HG02885 (cell line): ENCODE measurements around the gene RASSF7.
"Not testable (repeated sequence)": the region's sequence is repeated elsewhere in the genome, so short reads cannot be mapped to it uniquely, and the experiment has no call there.

Experiments
- ATAC-seq: cut with Tn5 transposase; IDR thresholded peaks from one replicate; pipeline ENCODE4 v1.9.1; 2021; ENCODE audit warnings: mild to moderate bottlenecking; ENCODE audit not compliant: unreplicated experiment, poor library complexity

The RASSF7 gene

GRCh38 chr11:563066-563811 is 2.5 kb downstream of the RASSF7 start:
- ATAC-seq = no peak

DNA sequence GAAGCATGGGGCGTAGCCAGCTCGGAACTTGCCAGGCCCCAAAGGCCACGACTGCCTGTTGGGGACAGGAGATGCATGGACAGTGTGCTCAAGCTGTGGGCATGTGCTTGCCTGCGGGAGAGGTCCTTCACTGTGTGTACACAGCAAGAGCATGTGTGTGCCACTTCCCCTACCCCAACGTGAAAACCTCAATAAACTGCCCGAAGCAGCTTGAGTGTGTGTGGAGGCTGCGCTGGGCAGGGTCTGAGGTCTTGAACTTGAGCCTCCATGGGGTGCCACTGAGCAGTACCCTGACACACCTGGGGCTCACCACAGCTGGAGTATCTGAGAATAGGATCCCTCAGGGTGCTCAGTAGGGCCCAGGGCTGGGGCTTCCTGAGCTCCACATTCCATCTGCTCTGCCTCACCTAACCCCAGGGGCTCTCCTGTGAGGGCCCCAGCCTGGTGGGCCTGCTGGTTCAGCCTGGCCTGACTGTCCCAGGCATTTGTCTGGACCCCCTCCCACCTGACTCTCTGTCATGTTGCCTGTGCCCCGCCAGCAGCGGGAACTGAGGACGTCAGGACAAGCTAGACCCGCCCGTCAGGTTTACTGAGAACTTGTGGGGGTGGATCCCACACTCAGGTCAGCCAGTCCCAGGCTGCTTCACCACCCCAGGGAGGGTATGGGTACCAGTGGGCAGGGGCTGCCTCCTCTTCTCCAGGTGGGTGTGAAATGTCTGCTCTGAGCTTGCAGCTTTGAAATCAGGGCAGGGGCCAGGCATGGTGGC is 3.2 kb downstream of the RASSF7 start:
- ATAC-seq = no peak

DNA sequence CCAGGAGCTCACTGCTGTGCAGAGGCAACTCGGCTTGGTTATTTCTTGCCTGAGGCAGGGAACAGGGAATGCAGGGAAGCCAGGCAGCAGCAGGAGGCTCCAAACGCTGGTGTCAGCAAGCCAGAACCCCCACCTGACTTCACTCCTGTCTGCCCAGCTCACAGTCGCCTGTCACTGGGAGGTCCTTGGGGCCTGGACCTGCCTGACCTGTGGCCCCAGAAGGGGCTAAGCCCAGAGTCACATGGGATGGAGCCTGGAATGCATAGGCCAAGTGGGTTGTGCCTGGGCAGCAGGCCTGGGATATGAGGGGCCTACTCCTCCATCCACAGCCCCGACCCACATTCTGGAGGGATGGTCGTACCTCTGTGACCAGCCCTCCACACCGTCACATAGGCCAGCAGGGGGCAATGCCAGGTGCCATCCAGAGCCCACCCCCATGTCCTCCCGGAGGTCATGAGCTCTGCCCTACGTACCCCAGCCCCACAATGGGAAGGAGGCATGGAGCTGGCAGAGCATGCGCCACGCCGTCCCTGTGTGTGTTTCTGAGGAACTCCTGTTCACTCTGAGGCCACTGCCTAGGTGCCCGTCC is 5.2 kb downstream of the RASSF7 start:
- no peak for ATAC-seq

- no peak for ATAC-seq
These were observed 6.3 kb downstream of the RASSF7 start for GRCh38 chr11:567011-567628.

DNA sequence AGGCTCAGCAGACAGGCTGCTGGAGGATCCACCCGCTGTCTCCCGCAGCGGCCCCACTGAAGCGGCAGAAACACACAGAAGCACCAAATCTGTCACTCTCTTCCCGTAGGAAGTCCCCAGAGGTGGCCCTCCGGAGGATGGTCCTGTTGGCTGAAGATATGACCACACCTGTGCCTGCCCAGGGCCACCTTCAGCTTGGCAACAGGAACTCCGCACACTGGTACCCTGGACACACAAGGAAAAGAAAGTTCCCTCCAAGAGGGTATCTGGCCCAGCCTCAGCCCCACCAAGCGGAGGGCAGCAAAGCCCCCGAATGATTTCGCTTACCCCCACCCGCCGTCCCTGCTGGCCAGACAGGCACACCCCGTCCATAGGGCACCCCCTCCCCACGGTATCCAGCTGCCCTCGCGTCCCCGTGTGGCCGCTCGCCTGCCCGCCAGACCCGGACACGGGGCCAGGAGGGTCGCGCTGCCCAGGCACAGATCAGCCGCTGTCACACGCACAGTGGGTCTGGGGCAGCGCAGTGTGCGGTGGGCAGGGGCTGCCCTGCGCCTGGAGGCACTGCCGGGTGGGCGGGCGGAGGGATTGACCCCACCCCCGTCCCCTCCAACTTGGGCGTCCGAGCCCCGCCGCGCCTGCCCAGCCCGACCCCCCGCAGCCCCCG is 7.0 kb downstream of the RASSF7 start:
- ATAC-seq = no peak

GRCh38 chr11:568306-569157 is 7.8 kb downstream of the RASSF7 start:
- peak; percentile 88 for ATAC-seq

- ATAC-seq = no peak
These were observed 8.6 kb downstream of the RASSF7 start for GRCh38 chr11:569158-569885.

DNA sequence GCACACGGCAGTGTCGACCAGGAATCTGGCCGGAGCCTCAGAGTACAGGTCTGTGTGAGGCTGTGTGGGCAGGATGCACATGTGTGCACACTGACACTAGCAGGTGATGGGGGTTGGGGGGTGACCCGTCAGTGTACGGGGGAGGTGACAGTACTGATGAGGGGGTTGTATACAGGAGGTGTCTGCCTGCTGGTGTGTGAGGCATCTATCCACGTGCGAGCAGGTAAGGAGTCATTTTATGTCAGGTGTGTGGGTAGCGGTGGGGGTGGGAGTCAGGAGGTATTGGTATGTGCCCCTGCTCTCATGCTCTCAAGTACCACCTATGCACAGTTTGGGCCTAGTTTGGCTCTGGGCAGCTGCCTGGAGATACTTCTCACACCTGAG is 11.0 kb downstream of the RASSF7 start:
- ATAC-seq = no peak

DNA sequence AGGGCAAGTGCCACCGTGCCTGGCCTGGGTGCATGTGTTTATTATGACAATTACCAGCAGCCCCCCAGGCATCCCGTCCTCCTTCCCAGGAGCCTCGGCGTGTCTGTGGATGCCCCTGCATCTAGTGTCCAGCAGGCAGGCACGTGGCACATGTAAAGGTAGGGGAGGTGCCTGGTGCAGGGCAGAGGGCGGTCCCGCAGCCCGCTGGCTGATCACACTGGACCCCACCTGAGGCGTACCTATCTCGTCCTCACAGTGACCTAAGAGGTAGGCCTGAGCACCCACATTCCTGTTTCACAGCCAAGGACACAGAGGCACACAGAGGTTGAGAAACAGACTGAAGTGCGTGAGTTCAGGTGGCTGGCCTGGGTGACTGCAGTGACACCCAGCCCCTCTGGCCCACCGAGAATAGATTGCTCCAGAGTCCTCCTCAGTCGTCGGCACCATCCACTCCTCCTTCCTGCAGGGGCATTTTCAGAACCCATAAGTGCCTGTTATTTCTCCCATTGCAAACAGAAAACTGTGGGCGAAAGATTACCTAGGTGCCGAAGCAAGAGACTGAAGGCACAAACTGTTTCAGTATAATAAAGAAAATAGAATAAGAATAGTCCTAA is 12.5 kb downstream of the RASSF7 start:
- ATAC-seq = no peak

DNA sequence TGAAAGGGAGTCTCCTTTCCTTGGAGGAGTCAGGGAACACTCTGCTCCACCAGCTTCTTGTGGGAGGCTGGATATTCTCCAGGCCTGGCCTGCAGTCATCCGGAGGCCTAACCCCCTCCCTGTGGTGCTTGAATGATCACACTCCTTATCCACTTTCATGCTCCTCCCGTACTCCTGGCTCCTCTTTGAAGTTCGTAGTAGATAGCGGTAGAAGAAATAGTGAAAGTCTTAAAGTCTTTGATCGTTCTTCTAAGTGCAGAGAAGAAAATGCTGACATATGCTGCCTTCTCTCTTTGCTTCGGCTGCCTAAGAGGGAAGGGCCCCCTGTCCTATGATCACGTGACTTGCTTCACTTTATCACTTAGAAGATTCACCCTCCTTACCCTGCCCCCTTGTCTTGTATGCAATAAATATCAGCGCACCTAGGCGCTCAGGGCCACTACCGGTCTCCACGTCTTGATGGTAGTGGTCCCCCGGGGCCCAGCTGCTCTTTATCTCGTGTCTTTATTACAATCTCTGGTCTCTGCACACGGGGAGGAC is 13.3 kb downstream of the RASSF7 start:
- ATAC-seq = not testable (repeated sequence)

DNA sequence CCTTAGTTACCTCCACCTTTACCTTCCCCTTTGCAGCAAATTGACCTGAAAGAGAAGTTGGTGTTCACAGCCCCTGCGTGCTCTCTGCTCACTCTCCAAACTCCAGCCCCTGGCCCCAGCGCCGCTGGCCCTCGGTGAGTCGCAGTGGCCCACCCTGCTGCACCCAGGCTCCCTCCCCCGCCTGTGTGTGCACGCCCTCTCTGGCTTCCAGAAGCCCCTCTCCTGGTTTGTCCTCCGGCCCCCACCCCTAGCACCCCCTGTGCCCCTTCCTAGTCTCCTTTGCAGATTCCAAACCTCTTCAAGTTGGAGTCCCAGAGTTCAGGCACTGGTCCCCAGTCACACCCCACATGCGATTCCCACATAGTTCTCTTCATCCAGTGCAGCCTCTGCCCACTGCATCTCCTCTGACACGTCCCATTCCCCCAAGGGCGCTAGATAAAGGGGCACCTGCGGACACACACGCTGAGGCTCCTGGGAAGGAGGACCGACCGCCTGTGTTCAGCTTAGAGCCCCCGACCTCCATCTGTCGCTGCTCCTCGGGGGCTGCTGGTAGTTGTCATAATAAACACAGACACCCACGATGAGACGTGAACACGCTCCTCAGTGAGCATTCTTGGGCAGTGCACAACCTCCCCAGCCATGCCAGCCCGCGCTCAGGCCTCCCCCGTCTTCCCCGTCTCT is 14.0 kb downstream of the RASSF7 start:
- no peak for ATAC-seq

DNA sequence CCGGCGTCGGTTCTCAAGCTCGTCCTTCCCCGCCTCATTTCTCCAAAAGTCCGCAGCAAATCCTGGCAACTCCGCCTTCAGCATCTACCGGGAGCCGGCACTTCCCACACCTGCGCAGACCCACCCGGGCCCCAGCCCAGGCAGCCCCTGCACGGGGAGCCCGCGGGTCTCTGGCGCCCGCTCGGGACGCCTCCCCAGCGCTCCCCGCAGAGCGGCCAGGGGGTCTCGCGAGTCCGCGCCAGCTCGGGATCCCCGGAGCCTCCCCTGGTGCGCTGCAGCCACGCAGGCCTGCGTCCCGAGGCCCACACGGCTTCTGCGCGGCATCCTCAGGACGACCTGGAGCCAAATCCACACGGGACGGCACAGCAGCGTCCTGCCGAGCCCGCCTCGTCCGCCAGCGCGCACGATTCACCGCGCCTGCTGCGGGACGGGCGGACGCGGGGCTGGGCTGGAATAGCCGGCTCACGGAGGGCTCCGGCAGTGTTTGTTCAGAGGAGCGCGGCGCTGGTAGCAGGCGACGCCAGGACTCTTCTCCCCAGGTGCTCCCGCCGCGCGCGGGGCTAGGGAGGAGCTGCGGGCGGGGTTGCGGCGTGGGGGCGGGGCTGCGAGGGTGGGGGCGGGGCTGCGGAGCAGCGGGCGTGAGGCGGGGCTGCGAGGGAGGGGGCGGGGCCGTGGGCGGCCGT is 14.7 kb downstream of the RASSF7 start:
- peak; percentile 45 for ATAC-seq

GRCh38 chr11:575996-576768 is 15.4 kb downstream of the RASSF7 start, which contains the start of gene PHRF1:
Gene PHRF1, plus strand, starts transcription at chr11:576470. Its CDS starts 5,043 bp downstream, at chr11:581513.
- ATAC-seq = peak; percentile 83

- no peak for ATAC-seq
These were observed 16.2 kb downstream of the RASSF7 start for GRCh38 chr11:576811-577610.

- no peak for ATAC-seq
These were observed 16.8 kb downstream of the RASSF7 start for GRCh38 chr11:577611-577894.
